A549 (cell line): ENCODE measurements around the gene ATP1A4. TPM values are rescaled to one million over a fixed set of nuclear protein-coding genes. Genes with fewer than 3 reads are reported as not detected.

Experiments
- ATAC-seq, 2 experiments: fragments of 200-7000 bp in 1 of 2; fragments of >200 bp in 1 of 2; cut with Nextera tagmentation in 1 of 2; cut with Tn5 transposase in 1 of 2; 3 replicates each; pipeline versions ENCODE4 v1.8.0 to v1.9.1; 2018 to 2020; ENCODE audit warnings: mild to moderate bottlenecking in 1 of 2, moderate library complexity in 1 of 2
- CTCF ChIA-PET: fragments of 300-600 bp; sonication (Branson Sonifier 250); formaldehyde crosslinking; extraction: SDS; loops from one replicate; lab custom pipeline; 2021; ENCODE audit warnings: antibody characterized with exemption, inconsistent platforms; lab: Yijun Ruan, JAX
- POLR2A ChIA-PET: fragments of 350-600 bp; formaldehyde crosslinking; extraction: SDS; loops from one replicate; lab custom pipeline; 2021; ENCODE audit warnings: antibody characterized with exemption, inconsistent platforms; lab: Yijun Ruan, JAX
- DNase-seq, 2 experiments: peaks; one replicate each; pipeline versions ENCODE4 v3.0.0 to v3.0.0-alpha.2; 2011 to 2016; ENCODE audit warnings: low read depth in 1 of 2, low spot score in 1 of 2
- FAIRE-seq: peaks from 2 replicates; lab custom pipeline; 2011; peaks lifted over from hg19 to GRCh38; lab: Jason Lieb, UNC
- H3K27ac ChIP-seq, 2 experiments: fragments of >200 bp; sonication (Bioruptor Twin); formaldehyde crosslinking; 3 replicates each; pipeline ENCODE4 v1.5.1; 2016 to 2017
- H3K4me1 ChIP-seq: fragments of >200 bp; sonication (Bioruptor Twin); formaldehyde crosslinking; 3 replicates; pipeline ENCODE4 v1.6.1; 2016
- H3K4me2 ChIP-seq: fragments of >200 bp; sonication (Bioruptor Twin); formaldehyde crosslinking; 3 replicates; pipeline ENCODE4 v1.6.1; 2016
- H3K4me3 ChIP-seq: fragments of >200 bp; sonication (Bioruptor Twin); formaldehyde crosslinking; 3 replicates; pipeline ENCODE4 v1.5.1; 2016
- H3K9me3 ChIP-seq: fragments of >200 bp; sonication (Bioruptor Twin); formaldehyde crosslinking; 3 replicates; pipeline ENCODE4 v1.6.1; 2016
- EHF ChIP-seq: fragments of 250-450 bp; sonication (Bioruptor Pico); IDR thresholded peaks from 2 replicates; pipeline ENCODE4 v1.5.0; 2020; ENCODE audit warnings: mild to moderate bottlenecking
- EHMT2 ChIP-seq: fragments of 200-600 bp; sonication (generic); IDR thresholded peaks from 2 replicates; pipeline ENCODE4 v1.6.1; 2016; ENCODE audit warnings: antibody characterized with exemption, low read depth, mild to moderate bottlenecking, moderate library complexity
- ESRRA ChIP-seq: fragments of 150-350 bp; IDR thresholded peaks from 2 replicates; pipeline ENCODE4 v1.6.1; 2014; ENCODE audit warnings: mild to moderate bottlenecking, low read length, borderline replicate concordance
- FOSL2 ChIP-seq, 2 experiments: fragments of 450-650 bp in 1 of 2; fragments of >200 bp in 1 of 2; sonication (Bioruptor Twin) in 1 of 2; formaldehyde crosslinking; IDR thresholded peaks; 2 replicates each; pipeline versions ENCODE4 v1.5.0 to v1.6.1; 2016 to 2020; ENCODE audit warnings: mild to moderate bottlenecking in 1 of 2, moderate library complexity in 1 of 2
- FOXS1 ChIP-seq: fragments of 250-450 bp; sonication (Bioruptor Pico); IDR thresholded peaks from 2 replicates; pipeline ENCODE4 v1.5.0; 2020; ENCODE audit warnings: mild to moderate bottlenecking, moderate library complexity
- HMGXB4 ChIP-seq: fragments of 250-450 bp; sonication (Bioruptor Pico); IDR thresholded peaks from 2 replicates; pipeline ENCODE4 v1.5.0; 2021; ENCODE audit warnings: mild to moderate bottlenecking, moderate library complexity, borderline replicate concordance
- HOXA7 ChIP-seq: fragments of 250-450 bp; sonication (Bioruptor Pico); IDR thresholded peaks from 2 replicates; pipeline ENCODE4 v1.5.0; 2020; ENCODE audit warnings: mild to moderate bottlenecking, moderate library complexity
- JUNB ChIP-seq: fragments of >200 bp; sonication (Bioruptor Twin); formaldehyde crosslinking; IDR thresholded peaks from 2 replicates; pipeline ENCODE4 v1.6.1; 2016
- KDM1A ChIP-seq: fragments of 200-600 bp; sonication (generic); IDR thresholded peaks from 2 replicates; pipeline ENCODE4 v1.6.1; 2016; ENCODE audit warnings: low read depth, mild to moderate bottlenecking
- KDM5A ChIP-seq: fragments of 200-600 bp; sonication (generic); IDR thresholded peaks from 2 replicates; pipeline ENCODE4 v1.6.1; 2016; ENCODE audit warnings: antibody characterized with exemption, mild to moderate bottlenecking
- MAFK ChIP-seq: fragments of 450-650 bp; IDR thresholded peaks from 2 replicates; pipeline ENCODE4 v1.6.1; 2014; ENCODE audit not compliant: partially characterized antibody
- MYC ChIP-seq: IDR thresholded peaks from 2 replicates; pipeline ENCODE4 v1.6.1; 2012; ENCODE audit warnings: mild to moderate bottlenecking, inconsistent platforms, low read length, improper control_type of control experiment, borderline replicate concordance
- POLR2AphosphoS2 ChIP-seq: conservative IDR thresholded peaks from 2 replicates; pipeline ENCODE4 v1.6.1; 2012; ENCODE audit warnings: low read length, improper control_type of control experiment, inconsistent platforms
- REST ChIP-seq: fragments of 200-600 bp; sonication (generic); IDR thresholded peaks from 2 replicates; pipeline ENCODE4 v1.6.1; 2016; ENCODE audit warnings: antibody characterized with exemption, mild to moderate bottlenecking, moderate library complexity
- RFX5 ChIP-seq: fragments of 450-650 bp; IDR thresholded peaks from 2 replicates; pipeline ENCODE4 v1.7.1; 2014; ENCODE audit warnings: antibody characterized with exemption, mild to moderate bottlenecking, moderate library complexity
- SMC3 ChIP-seq: fragments of >200 bp; sonication (Bioruptor Twin); formaldehyde crosslinking; IDR thresholded peaks from 3 replicates; pipeline ENCODE4 v1.6.1; 2018; ENCODE audit warnings: inconsistent platforms
- SREBF2 ChIP-seq: fragments of 450-650 bp; IDR thresholded peaks from 2 replicates; pipeline ENCODE4 v1.6.1; 2014; ENCODE audit warnings: mild to moderate bottlenecking, moderate library complexity
- TFCP2L1 ChIP-seq: fragments of 250-450 bp; sonication (Bioruptor Pico); IDR thresholded peaks from 2 replicates; pipeline ENCODE4 v1.5.0; 2021; ENCODE audit warnings: mild to moderate bottlenecking
- ZC3H11A ChIP-seq: fragments of 450-650 bp; IDR thresholded peaks from 2 replicates; pipeline ENCODE4 v1.6.1; 2014; ENCODE audit warnings: antibody characterized with exemption, mild to moderate bottlenecking
- ZSCAN20 ChIP-seq: fragments of 250-450 bp; sonication (Bioruptor Pico); IDR thresholded peaks from 2 replicates; pipeline ENCODE4 v1.8.0; 2022; ENCODE audit warnings: mild to moderate bottlenecking, moderate library complexity
- WGBS: methylation state at CpG from one replicate; pipeline ENCODE4 v1.1.6; 2017; ENCODE audit errors: missing lambda C conversion rate; 5-methylcytosine and 5-hydroxymethylcytosine counted together
- polyA plus RNA-seq, 4 experiments: library from polyadenylated mRNA; depleted of rRNA in 3 of 4; stranded (reverse); fragments of >200 nt; fragmentation: RNase III in 1 of 4; extraction: RNeasy Plus Mini Kit Qiagen cat#74134 plus additional on column Dnase treatment in 1 of 4; gene quantifications; 2 replicates in 3 of 4; 3 replicates in 1 of 4; pipeline ENCODE4 v1.2.3, GENCODE V29; 2011 to 2017
- TF ChIP-seq, protein P1 (sequence below): IDR thresholded peaks from 2 replicates; pipeline ENCODE4 v1.6.1; 2012; ENCODE audit warnings: low read depth, borderline replicate concordance

The ATP1A4 gene
- polyA plus RNA-seq, 2 of the 4 experiments (the other 2 are of a cell fraction): not detected

- Histone ChIP-seq H3K9me3 (no peaks in the 10 kb centered on the region), H3K4me1 (peaks cover 7% of the 10 kb centered on the region; the same call in 1 of the 3 replicates), H3K27ac (no peak overlapping the region), H3K4me3 (no peak overlapping the region), H3K4me2 (peak overlapping the region; percentile 14; the same call in 2 of the 3 replicates)
- FAIRE-seq (no peak), DNase-seq (peak in 1 of 2 experiments; percentile 41), ATAC-seq (peak; percentile 7 to 62; a peak in 3 of 6 replicates)
- ChIA-PET POLR2A (no interaction called here), CTCF (interaction anchor here (0.9 to 7.4 kb wide), 8 partner anchors 9 to 92 kb away, joined by 3 to 40 read pairs (median 5); no protein-coding TSS in a partner anchor)
- no peak for TF ChIP-seq FOSL2 (IDR thresholded peaks at IDR 0.05)
- TF ChIP-seq FOSL2 (CRISPR knock-in tag; IDR thresholded peaks at IDR 0.05): no peak
- TF ChIP-seq, protein P1, sequence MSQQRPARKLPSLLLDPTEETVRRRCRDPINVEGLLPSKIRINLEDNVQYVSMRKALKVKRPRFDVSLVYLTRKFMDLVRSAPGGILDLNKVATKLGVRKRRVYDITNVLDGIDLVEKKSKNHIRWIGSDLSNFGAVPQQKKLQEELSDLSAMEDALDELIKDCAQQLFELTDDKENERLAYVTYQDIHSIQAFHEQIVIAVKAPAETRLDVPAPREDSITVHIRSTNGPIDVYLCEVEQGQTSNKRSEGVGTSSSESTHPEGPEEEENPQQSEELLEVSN: no peak
These were observed 8.4 kb downstream of the ATP1A4 start for GRCh38 chr1:160159846-160160245.

GRCh38 chr1:160161965-160162705 is 10.7 kb downstream of the ATP1A4 start:
- Histone ChIP-seq H3K4me2 (no peak overlapping the region), H3K4me3 (no peak overlapping the region), H3K4me1 (peaks cover 7% of the 10 kb centered on the region; the same call in 1 of the 3 replicates), H3K27ac (no peak overlapping the region), H3K9me3 (no peaks in the 10 kb centered on the region)
- peak in 1 of 2 experiments; percentile 27 for DNase-seq
- 80% methylated on average over 6 of the region's 6 CpGs for WGBS
- ChIA-PET CTCF (interaction anchor here (0.7 to 7.4 kb wide), 8 partner anchors 11 to 126 kb away, joined by 3 to 40 read pairs (median 4); partner anchors contain the start of gene ATP1A4), POLR2A (no interaction called here)
- no peak for FAIRE-seq
- TF ChIP-seq SREBF2 (no peak), MAFK (no peak), HMGXB4 (no peak), KDM1A (no peak), EHF (no peak), JUNB (no peak), TFCP2L1 (CRISPR knock-in tag) (no peak), ZC3H11A (no peak), EHMT2 (no peak), RFX5 (no peak), ESRRA (no peak), REST (no peak), SMC3 (no peak), POLR2AphosphoS2 (no peak), KDM5A (no peak), FOXS1 (CRISPR knock-in tag) (no peak), MYC (no peak), HOXA7 (CRISPR knock-in tag) (no peak), ZSCAN20 (no peak)
- peak; percentile 35 to 76; a peak in 3 of 6 replicates for ATAC-seq
